ENCODE data around the gene AGBL5. TPM values are rescaled to one million over a fixed set of nuclear protein-coding genes. Genes with fewer than 3 reads are reported as not detected.

Gene AGBL5
- total RNA-seq, 1 donor, result 17.5 TPM

- TF ChIP-seq CTCF (IDR thresholded peaks at IDR 0.05; ENCODE audit: insufficient read depth, low read length), result no peak
- DNase-seq (ENCODE audit: low read depth), result no peak
- H3K4me3 ChIP-seq (ENCODE audit: low read depth, low read length), result no peak overlapping the region
Observed at GRCh38 chr2:27029051-27029450, 22.4 kb upstream of the AGBL5 start.

GRCh38 chr2:27032495-27033252, 18.8 kb upstream of the AGBL5 start, which contains the start of gene TMEM214:
TMEM214 (plus strand) TSS chr2:27032965; CDS start chr2:27033016, 51 bp downstream.
- H3K4me3 ChIP-seq (ENCODE audit: low read depth, low read length), result peak within 1 kb of the TSS; percentile 74
- peak; percentile 27 for TF ChIP-seq CTCF (IDR thresholded peaks at IDR 0.05; ENCODE audit: insufficient read depth, low read length)
- DNase-seq (ENCODE audit: low read depth), result peak; percentile 86

DNA sequence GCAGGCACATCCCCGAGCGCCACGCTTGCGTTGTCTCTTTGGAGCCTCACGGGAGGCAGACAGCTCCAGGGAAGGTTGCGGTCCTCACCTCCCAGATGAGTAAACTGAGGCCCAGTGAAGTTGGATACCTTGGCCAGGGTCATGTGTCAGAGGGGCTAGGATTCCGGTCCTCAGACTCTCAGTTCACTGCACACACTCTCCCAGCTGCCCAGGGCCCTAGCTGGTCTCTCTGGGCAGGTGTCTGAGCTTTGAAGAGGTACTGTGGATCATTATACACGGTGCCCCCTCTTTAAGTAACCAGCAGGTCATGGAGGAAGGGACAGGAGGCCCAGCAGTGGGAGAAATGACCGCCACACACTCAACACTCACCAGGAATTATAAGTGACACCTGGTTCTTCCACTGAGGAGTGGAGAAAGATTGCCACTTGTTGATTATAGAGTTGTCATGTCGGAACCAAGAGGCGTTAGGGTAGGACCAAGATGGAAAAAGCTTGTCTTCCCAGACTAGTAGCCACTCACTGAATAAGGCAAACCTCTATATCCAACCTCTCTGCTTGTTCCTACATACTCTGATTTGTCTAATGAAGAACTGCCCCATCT, 18.1 kb upstream of the AGBL5 start:
- no peak for DNase-seq (ENCODE audit: low read depth)
- no peak for TF ChIP-seq CTCF (IDR thresholded peaks at IDR 0.05; ENCODE audit: insufficient read depth, low read length)

GRCh38 chr2:27038012-27038411, 13.5 kb upstream of the AGBL5 start:
- no peak overlapping the region for H3K4me3 ChIP-seq (ENCODE audit: low read depth, low read length)
- TF ChIP-seq CTCF (IDR thresholded peaks at IDR 0.05; ENCODE audit: insufficient read depth, low read length), result no peak
- DNase-seq (ENCODE audit: low read depth), result no peak

More for the DNA sequence above, 18.1 kb upstream of the AGBL5 start:
- peak overlapping the region; percentile 74 for H3K4me3 ChIP-seq (ENCODE audit: low read depth, low read length)

GRCh38 chr2:27038631-27039339, 12.7 kb upstream of the AGBL5 start:
- TF ChIP-seq CTCF (IDR thresholded peaks at IDR 0.05; ENCODE audit: insufficient read depth, low read length), result no peak
- no peak for DNase-seq (ENCODE audit: low read depth)
- H3K4me3 ChIP-seq (ENCODE audit: low read depth, low read length), result no peak overlapping the region

GRCh38 chr2:27039426-27039825, 12.0 kb upstream of the AGBL5 start:
- no peak overlapping the region for H3K4me3 ChIP-seq (ENCODE audit: low read depth, low read length)
- no peak for TF ChIP-seq CTCF (IDR thresholded peaks at IDR 0.05; ENCODE audit: insufficient read depth, low read length)
- DNase-seq (ENCODE audit: low read depth), result no peak

Measured in fibroblast of the aortic adventitia (primary cell).